GM12874 (cell line): ENCODE measurements around the gene NUDT21.

ENCODE experiments used
- TF ChIP-seq, protein P1 (sequence below): IDR thresholded peaks from 2 replicates; pipeline ENCODE4 v1.5.1; 2011; ENCODE audit warnings: low read depth, mild to moderate bottlenecking, control low read depth, low read length, moderate library complexity; ENCODE audit not compliant: insufficient read depth

NUDT21 gene

DNA sequence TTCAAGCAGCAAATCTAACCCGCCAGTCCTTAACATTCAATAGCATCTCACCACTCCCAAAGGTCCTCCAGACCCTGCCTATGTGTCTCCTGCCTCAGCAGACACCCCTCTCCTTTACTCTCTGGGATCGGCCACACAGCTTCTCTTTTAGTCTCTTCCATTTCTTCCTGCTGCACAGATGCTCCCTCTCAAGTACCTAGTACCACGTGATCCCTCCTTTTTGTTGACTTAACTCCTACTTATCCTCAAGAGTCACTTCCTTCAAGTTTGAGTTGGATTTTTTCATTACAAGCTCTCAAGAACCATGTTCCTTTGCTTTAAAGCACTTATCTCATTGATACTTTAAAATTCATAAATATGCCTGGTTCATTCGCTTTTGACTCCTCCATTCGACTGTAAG lies 50.7 kb downstream of the NUDT21 start:
- TF ChIP-seq, protein P1, sequence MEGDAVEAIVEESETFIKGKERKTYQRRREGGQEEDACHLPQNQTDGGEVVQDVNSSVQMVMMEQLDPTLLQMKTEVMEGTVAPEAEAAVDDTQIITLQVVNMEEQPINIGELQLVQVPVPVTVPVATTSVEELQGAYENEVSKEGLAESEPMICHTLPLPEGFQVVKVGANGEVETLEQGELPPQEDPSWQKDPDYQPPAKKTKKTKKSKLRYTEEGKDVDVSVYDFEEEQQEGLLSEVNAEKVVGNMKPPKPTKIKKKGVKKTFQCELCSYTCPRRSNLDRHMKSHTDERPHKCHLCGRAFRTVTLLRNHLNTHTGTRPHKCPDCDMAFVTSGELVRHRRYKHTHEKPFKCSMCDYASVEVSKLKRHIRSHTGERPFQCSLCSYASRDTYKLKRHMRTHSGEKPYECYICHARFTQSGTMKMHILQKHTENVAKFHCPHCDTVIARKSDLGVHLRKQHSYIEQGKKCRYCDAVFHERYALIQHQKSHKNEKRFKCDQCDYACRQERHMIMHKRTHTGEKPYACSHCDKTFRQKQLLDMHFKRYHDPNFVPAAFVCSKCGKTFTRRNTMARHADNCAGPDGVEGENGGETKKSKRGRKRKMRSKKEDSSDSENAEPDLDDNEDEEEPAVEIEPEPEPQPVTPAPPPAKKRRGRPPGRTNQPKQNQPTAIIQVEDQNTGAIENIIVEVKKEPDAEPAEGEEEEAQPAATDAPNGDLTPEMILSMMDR = no peak

GRCh38 chr16:56399486-56399885 lies 51.6 kb downstream of the NUDT21 start:
- TF ChIP-seq, protein P1 = no peak

- TF ChIP-seq, protein P1 = no peak
Measured at GRCh38 chr16:56399047-56399446, 52.1 kb downstream of the NUDT21 start.

- TF ChIP-seq, protein P1 = no peak
Measured at GRCh38 chr16:56389554-56389953, 61.6 kb downstream of the NUDT21 start.

GRCh38 chr16:56388209-56388608 lies 62.9 kb downstream of the NUDT21 start:
- TF ChIP-seq, protein P1 = no peak

- TF ChIP-seq, protein P1 = no peak
Measured at GRCh38 chr16:56387396-56387795, 63.7 kb downstream of the NUDT21 start.

DNA sequence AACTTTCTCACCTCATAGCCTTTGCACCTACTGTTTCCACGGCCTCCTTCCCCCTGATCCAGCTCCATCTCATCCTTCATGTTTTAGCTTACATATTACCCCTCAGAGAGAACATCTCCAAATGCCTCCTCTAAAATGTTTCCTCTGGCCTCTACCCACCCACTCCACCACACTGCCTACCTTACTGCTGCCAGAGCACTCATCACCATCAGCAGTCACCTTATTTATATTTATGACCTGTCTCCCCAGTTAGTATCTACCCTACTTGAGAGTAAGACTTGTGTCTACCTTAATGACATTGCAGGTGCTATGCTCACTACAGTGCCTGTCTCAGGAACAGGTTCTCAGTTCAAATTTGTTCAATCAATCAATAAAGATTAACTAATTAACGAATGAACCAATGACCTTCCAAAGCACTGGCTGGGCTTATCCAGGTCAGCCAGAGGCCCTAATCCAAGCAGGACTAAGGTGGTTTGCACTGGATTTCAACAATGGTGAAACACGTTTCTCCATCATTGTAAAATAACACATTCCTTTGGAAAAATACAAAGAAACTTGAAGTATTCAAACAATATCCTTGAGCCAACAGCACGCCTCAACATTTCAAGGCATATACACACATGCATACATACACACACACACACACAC lies 66.9 kb downstream of the NUDT21 start:
- TF ChIP-seq, protein P1 = no peak
